Activated naive CD8-positive, alpha-beta T cell treated with anti-CD3 and anti-CD28 coated beads for 36 hours (primary cell): ENCODE measurements around the gene ZFP57. TPM values are rescaled to one million over a fixed set of nuclear protein-coding genes. Genes with fewer than 3 reads are reported as not detected.

ENCODE experiments used
- DNase-seq: peaks from one replicate; pipeline ENCODE4 v3.0.0; 2021
- H3K27ac Mint-ChIP-seq: one replicate; pipeline ENCODE4 v1.8.0; 2022; ENCODE audit warnings: mild to moderate bottlenecking, moderate library complexity, mixed read lengths
- H3K27me3 Mint-ChIP-seq: one replicate; pipeline ENCODE4 v1.8.0; 2022; ENCODE audit warnings: mild to moderate bottlenecking, mixed read lengths
- H3K36me3 Mint-ChIP-seq: one replicate; pipeline ENCODE4 v1.8.0; 2021; ENCODE audit warnings: mild to moderate bottlenecking, mixed read lengths
- H3K4me1 Mint-ChIP-seq: one replicate; pipeline ENCODE4 v1.8.0; 2021; ENCODE audit warnings: mixed read lengths
- H3K4me3 Mint-ChIP-seq: one replicate; pipeline ENCODE4 v1.8.0; 2022; ENCODE audit warnings: mild to moderate bottlenecking, moderate library complexity, mixed read lengths
- H3K9me3 Mint-ChIP-seq: one replicate; pipeline ENCODE4 v1.8.0; 2022; ENCODE audit warnings: mixed read lengths
- total RNA-seq, 2 experiments: library from RNA; stranded (reverse); gene quantifications; one replicate each; pipeline ENCODE4 v1.2.3, GENCODE V29; 2021

ZFP57 gene
- total RNA-seq, 2 experiments from 2014 or later, result 10.6 to 11.5 TPM

GRCh38 chr6:29627755-29628418, 53.1 kb downstream of the ZFP57 start:
- DNase-seq, result peak; percentile 44
- Mint-ChIP-seq H3K9me3 (no peaks in the 10 kb centered on the region), H3K27ac (no peak overlapping the region), H3K27me3 (peaks cover 10% of the 10 kb centered on the region), H3K36me3 (peaks cover 1% of the 10 kb centered on the region), H3K4me1 (peaks cover 26% of the 10 kb centered on the region), H3K4me3 (peak overlapping the region; percentile 89)

- Mint-ChIP-seq H3K4me1 (peaks cover 26% of the 10 kb centered on the region), H3K27me3 (peaks cover 10% of the 10 kb centered on the region), H3K36me3 (peaks cover 1% of the 10 kb centered on the region), H3K27ac (no peak overlapping the region), H3K4me3 (peak overlapping the region; percentile 2), H3K9me3 (no peaks in the 10 kb centered on the region)
- no peak for DNase-seq
Observed at GRCh38 chr6:29626948-29627754, 53.8 kb downstream of the ZFP57 start.

- Mint-ChIP-seq H3K4me1 (peaks cover 13% of the 10 kb centered on the region), H3K27me3 (peaks cover 6% of the 10 kb centered on the region), H3K4me3 (no peak overlapping the region), H3K27ac (no peak overlapping the region), H3K36me3 (peaks cover 1% of the 10 kb centered on the region), H3K9me3 (no peaks in the 10 kb centered on the region)
- no peak for DNase-seq
Observed at GRCh38 chr6:29625337-29625930, 55.5 kb downstream of the ZFP57 start.

- DNase-seq, result no peak
- Mint-ChIP-seq H3K4me1 (peaks cover 12% of the 10 kb centered on the region), H3K27me3 (peaks cover 6% of the 10 kb centered on the region), H3K9me3 (no peaks in the 10 kb centered on the region), H3K36me3 (no peaks in the 10 kb centered on the region), H3K27ac (no peak overlapping the region), H3K4me3 (no peak overlapping the region)
Observed at GRCh38 chr6:29624520-29624961, 56.4 kb downstream of the ZFP57 start.

Other genes with a start within 250 kb of the ZFP57 start
- gene OR10C1, start 241.8 kb downstream of the ZFP57 start, total RNA-seq, result not detected
- not detected for gene OR11A1, start 224.1 kb downstream of the ZFP57 start, total RNA-seq
- gene OR2H1, start 224.0 kb downstream of the ZFP57 start, total RNA-seq, result not detected
- not detected for gene MAS1L, start 193.2 kb downstream of the ZFP57 start, total RNA-seq
- 1 to 10 TPM; 2.3 to 2.6 TPM for gene UBD, start 121.4 kb downstream of the ZFP57 start, total RNA-seq
- gene OR2H2, start 96.0 kb downstream of the ZFP57 start, total RNA-seq, result not detected
- gene GABBR1, start 48.0 kb downstream of the ZFP57 start, total RNA-seq, result 1 to 10 TPM; 7.2 to 7.6 TPM
- not detected for gene MOG, start 24.1 kb downstream of the ZFP57 start, total RNA-seq
- 100 to 1,000 TPM; 178 to 181 TPM for gene HLA-F, start 42.3 kb upstream of the ZFP57 start, total RNA-seq
- gene HLA-G, start 146.7 kb upstream of the ZFP57 start, total RNA-seq, result 1 to 10 TPM in 1 of 2 experiments, under 1 TPM in 1; 0.93 to 1.4 TPM